Immature natural killer cell (primary cell): ENCODE results near the gene ABCC8. TPM values are rescaled to one million over a fixed set of nuclear protein-coding genes. Genes with fewer than 3 reads are reported as not detected.

Source experiments
- DNase-seq, 3 donors: peaks; one replicate each; pipeline ENCODE4 v3.0.0; 2022; ENCODE audit warnings: mixed read lengths in 1 of 3
- H3K27ac Mint-ChIP-seq, 6 donors: one replicate each; pipeline ENCODE4 v1.8.0; 2020; ENCODE audit warnings: mixed read lengths in 6 of 6, mild to moderate bottlenecking in 5 of 6, inconsistent platforms in 4 of 6, moderate library complexity in 3 of 6
- H3K27me3 Mint-ChIP-seq, 3 donors: one replicate each; pipeline ENCODE4 v1.8.0; 2020 to 2021; ENCODE audit warnings: low read depth in 3 of 3, mild to moderate bottlenecking in 3 of 3, mixed read lengths in 3 of 3, moderate library complexity in 3 of 3, inconsistent platforms in 1 of 3
- H3K36me3 Mint-ChIP-seq, 3 donors: one replicate each; pipeline ENCODE4 v1.8.0; 2020; ENCODE audit warnings: mixed read lengths in 3 of 3, inconsistent platforms in 2 of 3, mild to moderate bottlenecking in 2 of 3
- H3K4me1 Mint-ChIP-seq, 2 donors: one replicate each; pipeline ENCODE4 v1.8.0; 2020; ENCODE audit warnings: inconsistent platforms in 2 of 2, mild to moderate bottlenecking in 2 of 2, mixed read lengths in 2 of 2, moderate library complexity in 1 of 2
- H3K4me3 Mint-ChIP-seq, 5 donors: one replicate each; pipeline ENCODE4 v1.8.0; 2020; ENCODE audit warnings: mild to moderate bottlenecking in 5 of 5, mixed read lengths in 5 of 5, inconsistent platforms in 3 of 5, moderate library complexity in 3 of 5
- H3K9me3 Mint-ChIP-seq, 6 donors: one replicate each; pipeline ENCODE4 v1.8.0; 2020; ENCODE audit warnings: mild to moderate bottlenecking in 6 of 6, mixed read lengths in 6 of 6, inconsistent platforms in 4 of 6, moderate library complexity in 3 of 6
- polyA plus RNA-seq, 3 donors: library from polyadenylated mRNA; unstranded; fragments of 300-500 nt; fragmentation: Illumina TruSeq; gene quantifications; one replicate each; pipeline ENCODE4 v1.2.3, GENCODE V29; 2021

The ABCC8 gene
- polyA plus RNA-seq, 3 donors from 2014 or later = not detected

- Mint-ChIP-seq H3K4me3 (no peak overlapping the region), H3K27ac (no peak overlapping the region), H3K36me3 (no peaks in the 10 kb centered on the region), H3K27me3 (peaks cover 0 to 8% (median 6%) of the 10 kb centered on the region in 3 donors), H3K4me1 (no peaks in the 10 kb centered on the region), H3K9me3 (no peaks in the 10 kb centered on the region)
- DNase-seq = no peak
Observed at GRCh38 chr11:17406818-17407149, 69.9 kb downstream of the ABCC8 start.

- DNase-seq = no peak
- no peaks in the 10 kb centered on the region for H3K36me3 Mint-ChIP-seq
- H3K4me1 Mint-ChIP-seq = no peaks in the 10 kb centered on the region
- no peaks in the 10 kb centered on the region for H3K9me3 Mint-ChIP-seq
- H3K4me3 Mint-ChIP-seq = no peak overlapping the region
- H3K27ac Mint-ChIP-seq = no peak overlapping the region
- peaks cover 0 to 8% (median 4%) of the 10 kb centered on the region in 3 donors for H3K27me3 Mint-ChIP-seq
Observed at GRCh38 chr11:17406082-17406817, 70.4 kb downstream of the ABCC8 start.

GRCh38 chr11:17405232-17406005, 71.2 kb downstream of the ABCC8 start:
- Mint-ChIP-seq H3K4me1 (no peaks in the 10 kb centered on the region), H3K27ac (no peak overlapping the region), H3K9me3 (no peaks in the 10 kb centered on the region), H3K4me3 (no peak overlapping the region), H3K27me3 (peaks cover 0 to 8% (median 4%) of the 10 kb centered on the region in 3 donors), H3K36me3 (no peaks in the 10 kb centered on the region)
- DNase-seq = no peak

- DNase-seq = no peak
- no peaks in the 10 kb centered on the region for H3K36me3 Mint-ChIP-seq
- no peak overlapping the region for H3K4me3 Mint-ChIP-seq
- H3K9me3 Mint-ChIP-seq = no peaks in the 10 kb centered on the region
- H3K27me3 Mint-ChIP-seq = peaks cover 3 to 9% (median 7%) of the 10 kb centered on the region in 3 donors
- no peak overlapping the region for H3K27ac Mint-ChIP-seq
- no peaks in the 10 kb centered on the region for H3K4me1 Mint-ChIP-seq
Observed at GRCh38 chr11:17403980-17404759, 72.5 kb downstream of the ABCC8 start.

GRCh38 chr11:17402486-17402885, 74.2 kb downstream of the ABCC8 start:
- H3K27ac Mint-ChIP-seq = no peak overlapping the region
- no peaks in the 10 kb centered on the region for H3K4me1 Mint-ChIP-seq
- peaks cover 3 to 7% (median 6%) of the 10 kb centered on the region in 3 donors for H3K27me3 Mint-ChIP-seq
- H3K9me3 Mint-ChIP-seq = no peaks in the 10 kb centered on the region
- no peaks in the 10 kb centered on the region for H3K36me3 Mint-ChIP-seq
- no peak overlapping the region for H3K4me3 Mint-ChIP-seq
- DNase-seq = no peak

GRCh38 chr11:17401841-17402240, 74.8 kb downstream of the ABCC8 start:
- Mint-ChIP-seq H3K36me3 (no peaks in the 10 kb centered on the region), H3K4me3 (no peak overlapping the region), H3K9me3 (no peaks in the 10 kb centered on the region), H3K27ac (no peak overlapping the region), H3K27me3 (peaks cover 3 to 7% (median 3%) of the 10 kb centered on the region in 3 donors), H3K4me1 (no peaks in the 10 kb centered on the region)
- DNase-seq = no peak

GRCh38 chr11:17401316-17401715, 75.3 kb downstream of the ABCC8 start:
- Mint-ChIP-seq H3K4me3 (no peak overlapping the region), H3K9me3 (no peaks in the 10 kb centered on the region), H3K36me3 (no peaks in the 10 kb centered on the region), H3K4me1 (no peaks in the 10 kb centered on the region), H3K27me3 (peaks cover 3 to 7% (median 3%) of the 10 kb centered on the region in 3 donors), H3K27ac (no peak overlapping the region)
- no peak for DNase-seq

GRCh38 chr11:17400048-17400775, 76.4 kb downstream of the ABCC8 start:
- Mint-ChIP-seq H3K36me3 (no peaks in the 10 kb centered on the region), H3K27ac (no peak overlapping the region), H3K4me1 (no peaks in the 10 kb centered on the region), H3K27me3 (peaks cover 3% of the 10 kb centered on the region in 3 donors), H3K4me3 (no peak overlapping the region), H3K9me3 (no peaks in the 10 kb centered on the region)
- DNase-seq = no peak

GRCh38 chr11:17399236-17399635, 77.4 kb downstream of the ABCC8 start:
- Mint-ChIP-seq H3K36me3 (no peaks in the 10 kb centered on the region), H3K27me3 (peaks cover 3 to 4% (median 3%) of the 10 kb centered on the region in 3 donors), H3K4me3 (no peak overlapping the region), H3K27ac (no peak overlapping the region), H3K4me1 (no peaks in the 10 kb centered on the region), H3K9me3 (no peaks in the 10 kb centered on the region)
- DNase-seq = no peak

GRCh38 chr11:17397311-17398002, 79.2 kb downstream of the ABCC8 start:
- Mint-ChIP-seq H3K4me3 (no peak overlapping the region), H3K36me3 (no peaks in the 10 kb centered on the region), H3K9me3 (no peaks in the 10 kb centered on the region), H3K4me1 (no peaks in the 10 kb centered on the region), H3K27ac (no peak overlapping the region), H3K27me3 (peaks cover 3 to 5% (median 3%) of the 10 kb centered on the region in 3 donors)
- no peak for DNase-seq

GRCh38 chr11:17396598-17397310, 79.9 kb downstream of the ABCC8 start:
- H3K36me3 Mint-ChIP-seq = no peaks in the 10 kb centered on the region
- H3K27ac Mint-ChIP-seq = no peak overlapping the region
- no peaks in the 10 kb centered on the region for H3K4me1 Mint-ChIP-seq
- H3K9me3 Mint-ChIP-seq = no peaks in the 10 kb centered on the region
- DNase-seq = no peak
- H3K27me3 Mint-ChIP-seq = peaks cover 3 to 4% (median 3%) of the 10 kb centered on the region in 3 donors
- no peak overlapping the region for H3K4me3 Mint-ChIP-seq

GRCh38 chr11:17395978-17396377, 80.7 kb downstream of the ABCC8 start:
- no peaks in the 10 kb centered on the region for H3K9me3 Mint-ChIP-seq
- no peak overlapping the region for H3K27ac Mint-ChIP-seq
- no peak overlapping the region for H3K4me3 Mint-ChIP-seq
- peaks cover 3 to 4% (median 3%) of the 10 kb centered on the region in 3 donors for H3K27me3 Mint-ChIP-seq
- H3K4me1 Mint-ChIP-seq = no peaks in the 10 kb centered on the region
- DNase-seq = no peak
- H3K36me3 Mint-ChIP-seq = no peaks in the 10 kb centered on the region
